Stomach (tissue), 4 donors: Measurements from ENCODE around the gene C1orf216.

Source experiments
- CTCF ChIP-seq, 7 experiments: fragments of 450-650 bp in 4 of 7; fragments of 200-600 bp in 3 of 7; sonication (generic) in 3 of 7; IDR thresholded peaks; one replicate each; pipeline ENCODE4 v1.5.1; 2016 to 2019; ENCODE audit warnings: antibody characterized with exemption in 7 of 7, control low read depth in 2 of 7, mild to moderate bottlenecking in 1 of 7
- EP300 ChIP-seq: sonication (generic); formaldehyde crosslinking; IDR thresholded peaks from one replicate; pipeline ENCODE4 v1.6.1; 2017; ENCODE audit warnings: antibody characterized with exemption
- POLR2A ChIP-seq, 4 donors: fragments of 450-650 bp; IDR thresholded peaks; one replicate each; pipeline ENCODE4 v1.6.1; 2016; ENCODE audit warnings: antibody characterized with exemption in 4 of 4, control low read depth in 2 of 4, mild to moderate bottlenecking in 1 of 4, moderate library complexity in 1 of 4
- POLR2AphosphoS5 ChIP-seq, 3 donors: sonication (generic); formaldehyde crosslinking; IDR thresholded peaks; one replicate each; pipeline ENCODE4 v1.6.1; 2016; ENCODE audit warnings: antibody characterized with exemption in 3 of 3

GRCh38 chr1:35674111-35674510 is 44.6 kb downstream of the C1orf216 start:
- no peak for TF ChIP-seq POLR2A (IDR thresholded peaks at IDR 0.05)
- no peak for TF ChIP-seq CTCF (IDR thresholded peaks at IDR 0.05)
- TF ChIP-seq POLR2AphosphoS5 (IDR thresholded peaks at IDR 0.05), result no peak
- no peak for TF ChIP-seq EP300
